LNCAP (cell line): ENCODE data around the gene HMX2.

Experiments
- TF ChIP-seq, protein P1 (sequence below): fragments of 450-650 bp; IDR thresholded peaks from 2 replicates; pipeline ENCODE4 v1.5.1; 2017; ENCODE audit warnings: mild to moderate bottlenecking

HMX2 gene

DNA sequence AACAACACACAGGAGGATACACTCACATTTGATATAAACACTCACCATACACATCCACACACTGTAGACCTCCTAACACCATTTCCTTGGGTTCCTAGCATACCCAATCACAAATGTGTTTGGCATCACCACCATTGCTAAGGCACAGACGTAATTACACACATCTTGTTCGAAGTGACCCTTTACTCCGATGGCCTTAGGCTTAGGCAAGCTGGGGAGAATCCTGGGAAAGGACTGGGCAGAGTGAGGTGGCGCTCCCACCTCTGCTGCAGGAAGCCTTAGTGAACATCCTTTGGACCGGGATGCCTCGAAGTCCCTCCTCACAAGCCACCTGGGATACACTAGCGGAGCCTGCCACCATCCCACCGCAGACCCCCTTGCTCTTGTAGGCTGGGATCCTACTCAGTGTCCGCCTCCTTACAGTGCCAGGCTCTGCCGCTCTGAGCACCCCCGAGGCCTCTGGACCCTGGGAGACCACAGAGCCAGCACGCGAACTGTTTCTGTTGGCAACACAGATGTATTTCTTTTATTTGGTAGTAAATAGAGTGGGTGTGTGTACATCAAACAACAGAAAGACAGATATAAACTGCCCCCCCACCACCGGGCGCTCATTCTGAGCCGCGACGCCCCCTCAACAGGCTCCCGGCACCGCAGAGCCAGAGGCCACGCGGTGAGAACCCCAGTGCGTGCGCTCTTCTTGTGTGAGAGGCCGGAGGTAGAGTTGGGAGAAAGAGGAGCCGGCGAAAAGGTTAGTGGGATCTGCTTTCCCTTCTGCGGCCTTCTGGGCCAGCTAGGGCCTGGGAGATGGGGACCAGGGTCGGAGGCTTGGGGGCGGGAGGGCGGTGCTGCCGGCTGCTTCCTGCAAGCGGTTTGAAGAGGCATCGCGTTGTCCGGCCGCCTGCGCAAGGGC is 5.9 kb upstream of the HMX2 start:
- TF ChIP-seq, protein P1, sequence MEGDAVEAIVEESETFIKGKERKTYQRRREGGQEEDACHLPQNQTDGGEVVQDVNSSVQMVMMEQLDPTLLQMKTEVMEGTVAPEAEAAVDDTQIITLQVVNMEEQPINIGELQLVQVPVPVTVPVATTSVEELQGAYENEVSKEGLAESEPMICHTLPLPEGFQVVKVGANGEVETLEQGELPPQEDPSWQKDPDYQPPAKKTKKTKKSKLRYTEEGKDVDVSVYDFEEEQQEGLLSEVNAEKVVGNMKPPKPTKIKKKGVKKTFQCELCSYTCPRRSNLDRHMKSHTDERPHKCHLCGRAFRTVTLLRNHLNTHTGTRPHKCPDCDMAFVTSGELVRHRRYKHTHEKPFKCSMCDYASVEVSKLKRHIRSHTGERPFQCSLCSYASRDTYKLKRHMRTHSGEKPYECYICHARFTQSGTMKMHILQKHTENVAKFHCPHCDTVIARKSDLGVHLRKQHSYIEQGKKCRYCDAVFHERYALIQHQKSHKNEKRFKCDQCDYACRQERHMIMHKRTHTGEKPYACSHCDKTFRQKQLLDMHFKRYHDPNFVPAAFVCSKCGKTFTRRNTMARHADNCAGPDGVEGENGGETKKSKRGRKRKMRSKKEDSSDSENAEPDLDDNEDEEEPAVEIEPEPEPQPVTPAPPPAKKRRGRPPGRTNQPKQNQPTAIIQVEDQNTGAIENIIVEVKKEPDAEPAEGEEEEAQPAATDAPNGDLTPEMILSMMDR, result no peak

DNA sequence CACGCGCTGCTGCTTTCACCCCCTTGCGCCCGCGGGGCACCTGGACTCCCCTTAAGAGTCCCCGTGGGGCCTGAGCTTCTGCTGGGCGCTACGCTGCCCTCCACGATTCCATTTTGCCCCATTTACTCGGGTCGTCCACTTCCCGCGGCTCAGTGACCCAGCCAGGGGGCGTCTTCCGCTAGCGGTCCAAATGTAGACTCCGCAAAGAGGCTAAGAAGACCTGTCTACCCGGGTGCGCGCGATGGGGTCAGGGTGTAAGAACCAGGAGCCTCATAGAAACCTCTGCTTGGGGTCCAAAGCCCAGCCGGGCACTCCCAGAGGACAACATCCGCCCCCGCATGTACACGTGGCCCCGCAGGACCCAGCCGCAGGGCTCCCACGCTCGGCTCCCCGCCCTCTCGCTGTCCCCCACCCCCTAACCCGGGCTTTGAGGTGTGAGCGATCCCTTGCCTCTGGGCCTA is 5.2 kb upstream of the HMX2 start:
- TF ChIP-seq, protein P1, result no peak

DNA sequence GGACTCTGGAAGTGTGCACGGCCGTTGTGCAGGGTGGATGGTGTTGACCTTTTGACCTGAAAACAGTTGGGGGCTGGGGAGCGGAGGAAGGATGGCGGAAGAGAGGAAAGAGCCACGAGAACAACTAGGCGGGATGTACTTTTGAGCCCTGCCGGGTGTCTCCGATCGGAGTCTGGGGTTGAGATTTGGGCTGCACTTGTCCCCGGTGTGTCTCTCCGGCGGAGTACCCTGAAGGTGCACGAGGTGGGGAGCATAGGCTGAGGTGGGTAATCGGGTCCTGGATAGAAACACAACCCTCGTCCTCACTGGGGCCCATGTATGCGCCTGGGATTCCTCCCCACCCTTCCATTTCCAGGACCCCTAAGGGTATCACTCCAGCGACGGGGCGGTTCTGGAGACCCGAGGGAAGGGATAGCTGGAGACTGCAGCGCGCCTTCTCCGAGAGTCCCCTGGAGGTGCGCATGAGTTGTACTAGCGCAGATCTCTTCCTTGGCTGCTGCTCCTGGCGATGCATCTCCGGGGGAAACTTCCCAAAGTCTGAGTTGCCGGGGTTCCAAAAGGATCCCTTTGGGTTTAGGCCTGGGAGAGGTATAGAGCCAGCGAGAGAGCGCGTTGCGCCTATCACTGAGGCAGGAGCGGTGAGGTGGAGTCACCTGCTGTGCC is 4.6 kb upstream of the HMX2 start:
- TF ChIP-seq, protein P1, result no peak

DNA sequence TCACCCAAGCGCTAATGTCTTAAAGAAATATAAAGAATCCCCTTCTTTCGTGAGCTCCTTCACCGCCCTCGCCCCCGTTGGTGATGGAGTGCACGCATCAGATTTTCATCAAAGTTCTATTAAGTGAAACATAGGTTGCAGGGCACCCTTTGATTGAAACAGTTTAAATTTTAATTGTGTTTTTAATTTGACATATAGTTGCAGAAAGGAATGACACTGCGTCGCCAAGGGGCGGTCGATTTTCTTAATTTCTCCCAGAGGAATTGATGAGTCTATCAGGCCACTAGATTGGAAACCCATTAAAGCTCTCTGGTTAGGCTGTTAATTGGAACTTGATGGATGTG is 4.1 kb upstream of the HMX2 start:
- TF ChIP-seq, protein P1, result no peak

DNA sequence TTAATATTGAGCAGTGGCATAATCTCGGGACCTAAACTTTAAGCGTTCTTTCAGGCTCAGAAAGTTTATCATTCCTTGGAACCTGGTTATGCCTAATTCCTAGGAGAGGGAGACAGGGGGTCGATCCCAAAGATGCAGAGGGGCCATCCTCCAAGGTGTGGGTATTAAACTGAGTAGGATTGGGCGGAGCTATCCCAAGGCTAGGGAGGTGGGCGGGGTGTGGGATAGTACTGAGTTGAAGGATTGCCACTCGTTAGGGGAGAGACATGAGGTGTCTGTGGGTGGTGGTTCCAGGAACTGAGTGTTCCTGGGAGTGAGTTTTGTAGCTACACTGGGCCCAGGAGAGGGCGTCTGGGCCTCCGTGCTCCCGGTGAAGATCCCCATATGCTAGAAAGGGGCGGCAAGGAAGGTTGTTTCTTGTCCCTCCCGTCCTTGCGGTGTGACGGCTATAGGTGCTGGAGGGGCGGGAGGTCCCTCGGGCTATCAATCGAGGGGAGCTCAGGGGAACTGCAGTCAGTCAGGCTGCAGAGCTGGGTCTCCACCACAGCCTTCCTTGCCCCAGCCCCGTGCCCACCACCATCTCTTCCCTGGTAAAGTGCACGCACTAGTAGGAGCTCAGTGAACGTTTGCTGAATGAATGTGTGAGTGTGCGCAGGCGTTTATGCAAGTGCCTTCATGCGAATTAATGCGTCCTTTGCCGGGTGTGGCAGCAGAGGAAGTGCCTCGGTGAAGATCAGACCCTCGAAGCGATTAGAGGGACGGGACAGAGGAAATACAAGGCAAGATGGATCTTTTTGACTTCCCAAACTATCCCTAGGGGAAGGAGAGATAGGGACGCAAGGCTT is 3.0 kb upstream of the HMX2 start:
- TF ChIP-seq, protein P1, result peak; percentile 48; the same call in 1 of the 2 replicates

DNA sequence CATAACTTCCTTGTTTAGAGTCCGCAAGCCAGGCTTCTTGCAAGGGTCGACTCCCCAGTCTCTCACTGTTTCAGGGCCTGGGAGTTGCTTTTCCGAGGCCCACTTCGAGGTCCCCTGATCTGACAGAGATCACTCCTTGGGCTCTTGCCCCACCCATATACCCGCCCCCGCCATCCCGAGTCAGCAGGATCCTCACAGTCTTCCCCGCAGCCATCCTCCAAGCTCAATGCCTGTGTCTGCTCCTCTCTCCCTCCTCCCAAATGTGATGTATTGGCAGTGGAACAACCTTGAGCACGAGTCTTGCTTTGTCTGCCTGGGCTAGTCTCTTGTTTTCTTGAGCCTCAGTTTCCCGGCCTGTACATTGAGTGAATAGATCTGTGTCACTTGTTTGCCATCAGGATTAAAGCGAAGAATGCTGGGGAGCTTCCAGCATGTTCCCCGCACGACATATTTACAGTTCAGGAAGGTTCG is 2.4 kb upstream of the HMX2 start:
- TF ChIP-seq, protein P1, result no peak
